Keratinocyte (primary cell): ENCODE data around the gene TMEM247.

Experiments
- CTCF ChIP-seq, 3 experiments: IDR thresholded peaks in 1 of 3; conservative IDR thresholded peaks in 1 of 3; optimal IDR thresholded peaks in 1 of 3; 2 replicates in 2 of 3; 3 replicates in 1 of 3; pipeline versions ENCODE3 to v1.5.1; 2011; ENCODE audit warnings: low read length in 3 of 3, mild to moderate bottlenecking in 3 of 3, moderate library complexity in 2 of 3, control low read depth in 1 of 3, inconsistent platforms in 1 of 3; ENCODE audit not compliant: insufficient read depth in 2 of 3; ENCODE audit errors: extremely low read depth in 1 of 3
- EZH2 ChIP-seq: IDR thresholded peaks from one replicate; pipeline ENCODE4 v1.6.1; 2012; ENCODE audit warnings: inconsistent platforms, mild to moderate bottlenecking, low read length, moderate library complexity

- TF ChIP-seq CTCF (optimal IDR thresholded peaks at IDR 0.05 in 1 of 3, IDR thresholded peaks at IDR 0.05 in 1 of 3, conservative IDR thresholded peaks at IDR 0.05 in 1 of 3; ENCODE audit: extremely low read depth in 1 of 3, insufficient read depth in 2 of 3, low read length in 3 of 3) (no peak), EZH2 (no peak)
These were observed 38.1 kb downstream of the TMEM247 start for GRCh38 chr2:46517485-46517884.
